CMK (cell line): Measurements from ENCODE around the gene ANO10.
"Not testable (repeated sequence)": the region's sequence is repeated elsewhere in the genome, so short reads cannot be mapped to it uniquely, and the experiment has no call there.

Experiments used
- DNase-seq: peaks from one replicate; pipeline ENCODE4 v3.0.0-alpha.2; 2010; ENCODE audit warnings: low read depth

The ANO10 gene

GRCh38 chr3:43473737-43474136 is 148.1 kb downstream of the ANO10 start:
- DNase-seq: no peak

- no peak for DNase-seq
These were observed 148.6 kb downstream of the ANO10 start for GRCh38 chr3:43473244-43473643.

- DNase-seq: no peak
These were observed 153.7 kb downstream of the ANO10 start for GRCh38 chr3:43468133-43468532.

DNA sequence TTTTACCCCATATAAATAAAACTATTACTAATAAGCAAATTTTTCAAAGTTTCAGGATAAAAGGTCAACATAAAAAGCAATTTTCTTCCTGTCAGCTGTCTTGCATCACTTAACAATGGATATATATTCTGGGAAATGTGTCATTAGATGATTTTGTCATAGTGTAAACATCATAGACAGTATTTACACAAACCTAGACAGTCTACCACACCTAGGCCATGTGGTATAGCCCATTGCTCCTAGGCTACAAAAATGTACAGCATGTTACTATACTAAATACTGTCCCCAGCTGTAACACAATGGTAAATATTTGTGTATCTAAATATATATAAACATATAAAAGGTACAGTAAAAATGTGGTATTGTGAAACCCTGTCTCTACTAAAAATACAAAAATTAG is 156.7 kb downstream of the ANO10 start:
- DNase-seq: no peak

DNA sequence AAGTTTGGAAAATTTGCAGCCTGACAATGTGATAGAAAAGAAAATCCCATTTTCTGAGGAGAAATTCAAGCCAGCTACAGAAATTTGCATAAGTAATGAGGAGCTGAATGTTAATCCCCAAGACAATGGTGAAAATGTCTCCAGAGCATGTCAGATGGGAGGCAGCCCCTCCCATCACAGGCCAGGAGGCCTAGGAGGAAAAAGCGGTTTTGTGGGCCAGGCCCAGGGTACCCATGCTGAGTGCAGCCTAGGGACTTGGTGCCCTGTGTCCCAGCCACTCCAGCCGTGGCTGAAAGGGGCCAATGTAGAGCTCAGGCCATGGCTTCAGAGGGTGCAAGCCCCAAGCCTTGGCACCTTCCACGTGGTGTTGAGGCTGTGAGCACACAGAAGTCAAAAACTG is 159.2 kb downstream of the ANO10 start:
- not testable (repeated sequence) for DNase-seq

DNA sequence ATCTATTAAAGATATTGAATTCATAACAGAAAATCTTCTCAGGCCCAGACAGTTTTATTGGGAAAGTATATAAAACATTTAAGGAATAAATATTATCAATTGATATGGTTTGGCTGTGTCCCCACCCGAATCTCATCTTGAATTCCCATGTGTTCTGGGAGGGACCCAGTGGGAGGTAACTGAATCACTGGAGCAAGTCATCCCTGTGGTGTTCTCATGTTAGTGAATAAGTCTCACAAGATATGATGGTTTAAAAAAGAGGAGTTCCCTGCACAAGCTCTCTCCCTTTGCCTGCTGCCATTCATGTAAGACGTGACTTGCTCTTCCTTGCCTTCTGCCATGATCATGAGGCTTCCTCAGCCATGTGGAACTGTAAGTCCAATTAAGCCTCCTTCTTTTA is 160.5 kb downstream of the ANO10 start:
- no peak for DNase-seq

GRCh38 chr3:43457038-43457437 is 164.8 kb downstream of the ANO10 start:
- DNase-seq: not testable (repeated sequence)

- no peak for DNase-seq
These were observed 166.6 kb downstream of the ANO10 start for GRCh38 chr3:43455233-43455632.

DNA sequence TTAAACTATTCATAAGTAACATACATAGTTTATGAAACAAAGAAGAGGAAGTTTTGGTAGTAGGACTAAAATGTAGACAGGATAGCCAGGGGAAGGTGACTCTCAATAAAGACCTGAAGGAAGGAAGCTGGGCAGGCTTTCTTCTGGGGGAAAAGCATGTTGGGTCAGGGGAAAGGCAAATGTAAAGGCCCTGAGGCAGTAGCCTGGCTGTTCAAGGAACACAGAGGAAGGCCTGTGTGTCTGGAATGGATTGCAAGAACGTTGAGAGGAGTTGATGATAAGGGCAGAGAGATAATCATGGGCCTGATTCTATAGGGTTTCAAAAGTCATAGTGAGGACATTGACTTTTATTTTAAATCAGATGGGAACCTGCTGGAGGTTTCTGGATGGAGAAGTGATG is 167.8 kb downstream of the ANO10 start:
- DNase-seq: no peak

- DNase-seq: no peak
These were observed 170.0 kb downstream of the ANO10 start for GRCh38 chr3:43451670-43452254.

DNA sequence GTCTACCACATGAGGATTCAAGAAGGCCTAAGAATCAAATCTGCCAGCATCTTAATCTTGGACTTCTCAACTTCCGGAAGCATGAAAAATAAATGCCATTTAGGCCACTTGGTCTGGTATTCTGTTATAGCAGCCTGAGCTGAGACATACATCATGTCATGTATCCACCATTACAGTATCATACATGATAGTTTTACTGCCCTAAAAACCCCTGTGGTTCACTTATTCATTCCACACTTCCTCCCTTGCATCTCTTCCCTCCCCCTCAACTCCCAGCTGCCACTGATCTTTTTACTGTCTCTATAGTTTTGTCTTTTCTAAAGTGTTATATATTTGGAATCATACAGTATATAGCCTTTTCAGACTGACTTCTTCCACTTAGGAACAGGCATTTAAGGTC is 173.7 kb downstream of the ANO10 start:
- no peak for DNase-seq

- DNase-seq: no peak
These were observed 176.0 kb downstream of the ANO10 start for GRCh38 chr3:43445820-43446219.

GRCh38 chr3:43442872-43443395 is 178.9 kb downstream of the ANO10 start:
- DNase-seq: no peak

DNA sequence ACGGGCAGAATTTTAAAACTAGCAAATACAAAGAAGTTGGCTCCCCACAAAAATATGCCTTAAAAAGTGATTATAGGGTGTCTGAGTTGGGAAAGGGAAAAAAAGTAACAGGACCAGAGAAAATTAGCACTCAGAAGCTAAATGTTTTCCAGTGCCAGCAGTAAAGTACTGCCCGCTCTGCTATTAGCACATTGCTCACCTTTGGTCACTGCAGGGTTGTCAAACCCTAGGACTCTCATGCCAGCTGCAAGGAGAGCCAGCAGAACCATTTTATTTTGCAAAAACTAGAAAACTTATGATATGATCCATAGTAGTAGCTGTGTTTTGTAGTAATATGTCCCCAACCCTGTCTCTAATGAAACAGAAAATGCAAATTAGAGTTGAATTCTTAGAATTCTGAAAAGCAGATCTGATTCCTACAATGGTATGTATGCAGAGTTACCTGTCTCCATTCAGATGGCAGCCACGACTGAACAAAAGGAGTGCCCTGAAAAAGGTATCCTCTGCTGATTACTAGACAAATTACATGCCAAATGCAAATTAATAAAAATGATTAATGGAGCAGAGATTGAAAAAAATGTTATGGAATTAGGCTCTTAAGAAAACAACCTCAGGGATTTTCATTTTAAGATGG is 185.2 kb downstream of the ANO10 start:
- DNase-seq: no peak

GRCh38 chr3:43435706-43436105 is 186.1 kb downstream of the ANO10 start:
- DNase-seq: no peak

GRCh38 chr3:43434431-43434830 is 187.4 kb downstream of the ANO10 start:
- no peak for DNase-seq

GRCh38 chr3:43432462-43432861 is 189.3 kb downstream of the ANO10 start:
- no peak for DNase-seq

- no peak for DNase-seq
These were observed 195.4 kb downstream of the ANO10 start for GRCh38 chr3:43426388-43426787.

DNA sequence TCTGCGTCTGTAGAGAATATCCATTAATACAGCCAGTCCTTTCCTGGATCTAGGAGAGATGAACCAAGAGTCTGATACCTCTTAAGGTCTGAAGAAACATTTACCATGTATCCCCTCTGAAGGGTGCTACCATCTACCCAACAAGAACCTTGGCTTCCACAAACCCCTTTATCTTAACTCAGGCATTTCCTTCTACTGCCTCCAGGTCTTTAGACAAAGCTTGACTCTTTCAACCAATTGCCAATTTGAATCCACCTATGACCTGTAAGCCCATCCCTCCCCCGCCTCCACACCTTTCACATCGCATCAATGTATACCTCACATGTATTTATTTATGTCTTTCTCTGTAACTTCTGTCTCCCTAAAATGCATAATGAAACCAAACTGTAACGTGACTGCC is 196.0 kb downstream of the ANO10 start:
- DNase-seq: no peak

DNA sequence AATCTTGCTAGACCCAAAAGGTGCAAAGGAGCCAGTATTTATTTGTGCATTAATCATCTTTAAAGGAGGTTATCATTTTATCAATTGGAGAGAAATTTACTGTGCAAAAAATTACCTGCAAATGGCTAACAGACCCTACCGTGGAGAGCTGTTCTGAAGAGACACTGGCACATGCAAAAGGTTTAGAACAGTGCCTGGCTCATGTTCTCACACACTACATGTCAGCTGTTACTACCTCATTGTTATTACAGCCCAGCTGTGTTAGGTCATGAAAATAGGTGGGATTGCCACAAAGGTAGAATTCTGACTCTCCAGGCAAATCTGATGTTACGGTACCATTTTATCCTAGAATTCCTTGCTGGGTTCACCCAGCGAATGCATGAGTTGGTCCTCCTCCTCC is 198.2 kb downstream of the ANO10 start:
- no peak for DNase-seq

DNA sequence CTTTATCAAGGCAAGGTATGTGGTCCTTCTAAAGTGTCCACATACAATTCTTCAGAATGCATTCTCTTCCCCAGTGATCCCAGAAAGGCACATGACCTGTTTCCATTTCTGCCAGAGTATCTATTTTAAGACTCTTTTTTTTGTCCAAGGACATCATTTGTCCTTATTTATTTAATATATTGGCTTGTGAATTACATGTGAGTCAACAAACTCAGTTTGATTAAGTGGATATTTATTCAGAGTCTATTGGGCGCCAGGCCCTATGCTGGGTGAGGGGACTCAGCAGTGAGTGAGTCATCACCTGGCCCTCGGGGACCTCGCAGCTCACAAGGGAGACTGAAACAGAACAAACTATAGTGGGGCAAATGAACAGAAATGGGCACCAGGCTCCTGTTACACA is 198.7 kb downstream of the ANO10 start:
- no peak for DNase-seq

DNA sequence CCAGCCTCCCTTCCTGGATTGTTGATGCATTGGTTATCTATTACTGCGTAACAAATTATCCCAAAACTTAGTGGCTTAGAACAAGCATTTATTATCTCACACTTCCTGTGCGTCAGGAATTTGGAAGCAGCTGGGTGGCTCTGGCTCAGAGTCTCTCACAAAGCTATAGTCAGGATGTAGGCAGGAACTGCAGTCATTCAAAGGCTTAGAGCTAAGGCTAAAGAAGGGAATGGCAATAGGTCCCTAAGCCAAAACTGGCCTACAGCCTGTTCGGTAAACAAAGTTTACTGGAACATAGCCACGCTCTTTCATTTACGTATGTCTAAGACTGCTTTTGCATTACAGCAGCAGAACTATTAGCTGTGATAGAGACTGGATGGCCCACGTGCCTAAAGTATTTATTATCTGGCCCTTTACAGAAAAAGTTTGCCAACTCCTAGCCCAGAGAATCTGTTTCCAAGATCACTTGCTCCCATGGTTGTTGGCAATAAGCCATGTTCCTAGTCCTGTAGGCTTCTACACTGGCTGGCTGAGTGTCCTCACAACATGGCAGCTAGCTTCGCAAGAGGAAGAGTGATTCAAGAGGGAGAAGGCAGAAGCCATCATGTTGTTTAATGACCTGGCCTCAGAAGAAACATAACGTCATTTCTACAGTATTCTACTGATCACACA is 203.1 kb downstream of the ANO10 start:
- DNase-seq: no peak

DNA sequence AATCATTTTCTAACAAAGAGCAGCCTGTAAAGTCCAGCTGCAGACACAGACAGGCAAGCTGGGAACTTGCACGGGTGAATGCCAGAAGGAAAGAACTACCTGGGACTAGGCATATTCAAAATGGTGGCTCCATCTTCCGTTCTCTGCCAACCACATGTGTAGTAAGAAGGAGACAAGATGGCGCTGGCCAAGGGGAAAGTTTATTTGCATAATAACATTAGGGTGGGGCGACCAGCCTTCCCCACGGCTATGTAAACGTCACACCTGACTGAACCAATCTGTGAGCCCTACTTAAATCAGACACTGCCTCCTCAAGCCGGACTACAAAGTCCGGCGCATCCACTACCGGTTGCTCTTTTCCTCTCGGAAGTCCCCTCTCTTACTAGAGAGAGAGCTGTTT is 204.7 kb downstream of the ANO10 start:
- DNase-seq: no peak

- DNase-seq: no peak
These were observed 206.7 kb downstream of the ANO10 start for GRCh38 chr3:43415088-43415487.
